Skeletal muscle satellite cell (primary cell): ENCODE results near the gene EMD.

Experiments
- H3K27me3 ChIP-seq: 2 replicates; pipeline ENCODE4 v1.7.0; 2013; ENCODE audit warnings: low read length; ENCODE audit not compliant: control insufficient read depth, insufficient read depth
- H3K36me3 ChIP-seq: 2 replicates; pipeline ENCODE4 v1.7.0; 2013; ENCODE audit warnings: mild to moderate bottlenecking, control low read depth, low read length; ENCODE audit not compliant: insufficient read depth
- H3K4me1 ChIP-seq: 2 replicates; pipeline ENCODE4 v1.7.0; 2013; ENCODE audit warnings: low read length; ENCODE audit not compliant: control insufficient read depth, insufficient read depth
- H3K4me2 ChIP-seq: 2 replicates; pipeline ENCODE4 v1.7.0; 2013; ENCODE audit warnings: mild to moderate bottlenecking, low read length
- H3K4me3 ChIP-seq: 2 replicates; pipeline ENCODE4 v1.7.0; 2013; ENCODE audit warnings: low read length
- H3K9ac ChIP-seq: 2 replicates; pipeline ENCODE4 v1.7.0; 2013; ENCODE audit warnings: mild to moderate bottlenecking, low read depth, low read length, moderate library complexity
- H3K9me3 ChIP-seq: replicated peaks from 2 replicates; pipeline ENCODE4 v1.7.0; 2013; ENCODE audit warnings: mild to moderate bottlenecking, control low read depth, low read length

The EMD gene

GRCh38 chrX:154357205-154357604, 21.9 kb upstream of the EMD start:
- H3K4me1 ChIP-seq, result peaks cover 4% of the 10 kb centered on the region
- H3K4me3 ChIP-seq, result no peak overlapping the region
- H3K9ac ChIP-seq, result no peak overlapping the region
- H3K36me3 ChIP-seq, result peaks cover 96% of the 10 kb centered on the region
- no peak overlapping the region for H3K4me2 ChIP-seq
- H3K9me3 ChIP-seq, result no peaks in the 10 kb centered on the region
- H3K27me3 ChIP-seq, result no peaks in the 10 kb centered on the region

GRCh38 chrX:154358011-154358410, 21.1 kb upstream of the EMD start:
- H3K4me1 ChIP-seq, result peaks cover 4% of the 10 kb centered on the region
- H3K36me3 ChIP-seq, result peaks cover 96% of the 10 kb centered on the region
- H3K4me2 ChIP-seq, result no peak overlapping the region
- H3K4me3 ChIP-seq, result no peak overlapping the region
- no peaks in the 10 kb centered on the region for H3K27me3 ChIP-seq
- no peaks in the 10 kb centered on the region for H3K9me3 ChIP-seq
- H3K9ac ChIP-seq, result no peak overlapping the region

- H3K27me3 ChIP-seq, result no peaks in the 10 kb centered on the region
- H3K9me3 ChIP-seq, result no peaks in the 10 kb centered on the region
- H3K4me2 ChIP-seq, result no peak overlapping the region
- H3K36me3 ChIP-seq, result peaks cover 91% of the 10 kb centered on the region
- peaks cover 4% of the 10 kb centered on the region for H3K4me1 ChIP-seq
- no peak overlapping the region for H3K4me3 ChIP-seq
- H3K9ac ChIP-seq, result no peak overlapping the region
Measured at GRCh38 chrX:154358829-154359228, 20.3 kb upstream of the EMD start.

- H3K4me1 ChIP-seq, result peaks cover 4% of the 10 kb centered on the region
- H3K36me3 ChIP-seq, result peaks cover 91% of the 10 kb centered on the region
Measured at GRCh38 chrX:154359362-154360154, 19.5 kb upstream of the EMD start.

GRCh38 chrX:154360155-154360713, 18.9 kb upstream of the EMD start:
- H3K9ac ChIP-seq, result no peak overlapping the region
- peaks cover 91% of the 10 kb centered on the region for H3K36me3 ChIP-seq
- no peak overlapping the region for H3K4me2 ChIP-seq
- H3K27me3 ChIP-seq, result no peaks in the 10 kb centered on the region
- no peak overlapping the region for H3K4me3 ChIP-seq
- peaks cover 7% of the 10 kb centered on the region for H3K4me1 ChIP-seq
- H3K9me3 ChIP-seq, result no peaks in the 10 kb centered on the region

More at GRCh38 chrX:154359362-154360154, 19.5 kb upstream of the EMD start:
- Histone ChIP-seq H3K27me3 (no peaks in the 10 kb centered on the region), H3K9me3 (no peaks in the 10 kb centered on the region), H3K4me3 (no peak overlapping the region), H3K9ac (no peak overlapping the region), H3K4me2 (no peak overlapping the region)

- Histone ChIP-seq H3K4me3 (no peak overlapping the region), H3K9me3 (no peaks in the 10 kb centered on the region), H3K36me3 (peaks cover 91% of the 10 kb centered on the region), H3K27me3 (no peaks in the 10 kb centered on the region), H3K4me2 (no peak overlapping the region), H3K4me1 (peaks cover 22% of the 10 kb centered on the region), H3K9ac (no peak overlapping the region)
Measured at GRCh38 chrX:154362085-154362742, 16.9 kb upstream of the EMD start.

GRCh38 chrX:154363706-154364439, 15.2 kb upstream of the EMD start:
- H3K4me2 ChIP-seq, result no peak overlapping the region
- no peak overlapping the region for H3K4me3 ChIP-seq
- no peaks in the 10 kb centered on the region for H3K9me3 ChIP-seq
- peaks cover 30% of the 10 kb centered on the region for H3K4me1 ChIP-seq
- H3K27me3 ChIP-seq, result no peaks in the 10 kb centered on the region
- peaks cover 85% of the 10 kb centered on the region for H3K36me3 ChIP-seq
- H3K9ac ChIP-seq, result no peak overlapping the region

GRCh38 chrX:154365052-154365600, 14.0 kb upstream of the EMD start:
- H3K36me3 ChIP-seq, result peaks cover 77% of the 10 kb centered on the region
- H3K4me2 ChIP-seq, result peak overlapping the region; percentile 90
- H3K4me1 ChIP-seq, result peaks cover 29% of the 10 kb centered on the region
- H3K9me3 ChIP-seq, result no peaks in the 10 kb centered on the region
- H3K9ac ChIP-seq, result no peak overlapping the region
- H3K4me3 ChIP-seq, result no peak overlapping the region
- H3K27me3 ChIP-seq, result no peaks in the 10 kb centered on the region

- Histone ChIP-seq H3K4me3 (peak overlapping the region; percentile 78), H3K9me3 (no peaks in the 10 kb centered on the region), H3K27me3 (no peaks in the 10 kb centered on the region), H3K9ac (peak overlapping the region; percentile 99), H3K36me3 (peaks cover 79% of the 10 kb centered on the region), H3K4me2 (peak overlapping the region; percentile 90), H3K4me1 (peaks cover 29% of the 10 kb centered on the region)
Measured at GRCh38 chrX:154365997-154366665, 13.0 kb upstream of the EMD start.

GRCh38 chrX:154366666-154367055, 12.4 kb upstream of the EMD start:
- H3K9me3 ChIP-seq, result no peaks in the 10 kb centered on the region
- H3K4me1 ChIP-seq, result peaks cover 29% of the 10 kb centered on the region
- H3K36me3 ChIP-seq, result peaks cover 73% of the 10 kb centered on the region
- H3K4me3 ChIP-seq, result peak overlapping the region; percentile 78
- H3K4me2 ChIP-seq, result peak overlapping the region; percentile 90
- H3K27me3 ChIP-seq, result no peaks in the 10 kb centered on the region
- peak overlapping the region; percentile 99 for H3K9ac ChIP-seq
